GM12878 (cell line): Measurements from ENCODE around the gene BCL2L13. TPM values are rescaled to one million over a fixed set of nuclear protein-coding genes. Genes with fewer than 3 reads are reported as not detected.

ENCODE experiments used
- ATAC-seq: fragments of 200-7000 bp; cut with Tn5 transposase; 3 replicates; pipeline ENCODE4 v1.9.1; 2020; ENCODE audit warnings: mild to moderate bottlenecking, moderate library complexity
- BruUV-seq: library from RNA; stranded (reverse); fragments of 400-500 nt; replicated peaks from 2 replicates; lab custom pipeline; 2021; lab: Mats Ljungman, UMichigan
- CTCF ChIA-PET: fragments of 300-600 bp; sonication (Branson Sonifier 250); formaldehyde crosslinking; extraction: SDS; loops from one replicate; lab custom pipeline; 2021; ENCODE audit warnings: inconsistent platforms; lab: Yijun Ruan, JAX
- POLR2A ChIA-PET: fragments of 350-600 bp; formaldehyde crosslinking; extraction: SDS; loops from one replicate; lab custom pipeline; 2021; ENCODE audit warnings: inconsistent platforms; lab: Charles Lee
- RAD21 ChIA-PET: fragments of 300-600 bp; sonication (Branson Sonifier 250); formaldehyde crosslinking; loops from one replicate; lab custom pipeline; 2023; ENCODE audit warnings: antibody characterized with exemption; ENCODE audit not compliant: unreplicated experiment; lab: Charles Lee
- SMC1A ChIA-PET: fragments of 300-600 bp; sonication (Branson Sonifier 250); formaldehyde crosslinking; loops from one replicate; lab custom pipeline; 2023; ENCODE audit not compliant: unreplicated experiment, uncharacterized antibody; lab: Charles Lee
- DNase-seq: peaks from one replicate; pipeline ENCODE4 v3.0.0-alpha.2; 2011; ENCODE audit warnings: low read depth, low spot score
- FAIRE-seq: peaks from 3 replicates; lab custom pipeline; 2011; peaks lifted over from hg19 to GRCh38; lab: Jason Lieb, UNC
- H2AFZ ChIP-seq: 2 replicates; pipeline ENCODE4 v1.6.0; 2011; ENCODE audit warnings: low read depth, low read length, control low read depth; ENCODE audit not compliant: control insufficient read depth
- H3K27ac ChIP-seq: 2 replicates; pipeline ENCODE4 v1.5.1; 2011; ENCODE audit warnings: control low read depth; ENCODE audit not compliant: control insufficient read depth, insufficient read depth
- H3K27me3 ChIP-seq, 2 experiments: replicated peaks in 1 of 2; 2 replicates each; pipeline versions ENCODE4 v1.6.0 to v1.6.1; 2011; ENCODE audit warnings: low read length in 1 of 2; ENCODE audit not compliant: control insufficient read depth in 2 of 2, insufficient read depth in 2 of 2
- H3K36me3 ChIP-seq, 2 experiments: 2 replicates each; pipeline ENCODE4 v1.5.1; 2011; ENCODE audit warnings: low read length in 1 of 2; ENCODE audit not compliant: control insufficient read depth in 2 of 2, insufficient read depth in 2 of 2
- H3K4me1 ChIP-seq: 2 replicates; pipeline ENCODE4 v1.6.1; 2011; ENCODE audit warnings: mild to moderate bottlenecking, low read length, moderate library complexity, mixed read lengths; ENCODE audit not compliant: control insufficient read depth, insufficient read depth
- H3K4me2 ChIP-seq: 2 replicates; pipeline ENCODE4 v1.6.0; 2011; ENCODE audit warnings: control low read depth; ENCODE audit not compliant: control insufficient read depth, insufficient read depth
- H3K4me3 ChIP-seq: fragments of 200-600 bp; sonication (generic); 2 replicates; pipeline ENCODE4 v1.5.1; 2016
- H3K79me2 ChIP-seq: 2 replicates; pipeline ENCODE4 v1.6.0; 2011; ENCODE audit warnings: low read length; ENCODE audit not compliant: control insufficient read depth, insufficient read depth
- H3K9ac ChIP-seq: 2 replicates; pipeline ENCODE4 v1.8.0; 2011; ENCODE audit warnings: low read length, control low read depth, mixed read lengths; ENCODE audit not compliant: control insufficient read depth, insufficient read depth
- H3K9me3 ChIP-seq: replicated peaks from 3 replicates; pipeline ENCODE4 v1.5.1; 2011; ENCODE audit warnings: mild to moderate bottlenecking, low read length; ENCODE audit not compliant: control insufficient read depth, insufficient read depth
- H4K20me1 ChIP-seq: 2 replicates; pipeline ENCODE4 v1.6.0; 2011; ENCODE audit not compliant: control insufficient read depth, insufficient read depth
- BCLAF1 ChIP-seq: fragments of 450-650 bp; IDR thresholded peaks from 2 replicates; pipeline ENCODE4 v1.6.1; 2017; ENCODE audit warnings: antibody characterized with exemption, mild to moderate bottlenecking, moderate library complexity
- CREM ChIP-seq: IDR thresholded peaks from 2 replicates; pipeline ENCODE4 v1.6.1; 2014; ENCODE audit warnings: antibody characterized with exemption, low read depth
- EP300 ChIP-seq, 2 experiments: fragments of 150-350 bp in 1 of 2; IDR thresholded peaks; 2 replicates each; pipeline ENCODE4 v1.6.1; 2011 to 2012; ENCODE audit warnings: low read depth in 2 of 2, low read length in 2 of 2, borderline replicate concordance in 1 of 2, improper control_type of control experiment in 1 of 2, inconsistent platforms in 1 of 2; ENCODE audit not compliant: control insufficient read depth in 1 of 2
- GABPA ChIP-seq: IDR thresholded peaks from 2 replicates; pipeline ENCODE4 v1.6.1; 2014; ENCODE audit warnings: antibody characterized with exemption, low read depth, mild to moderate bottlenecking, inconsistent platforms
- HDAC6 ChIP-seq: fragments of 200-600 bp; sonication (generic); IDR thresholded peaks from one replicate; pipeline ENCODE4 v1.8.0; 2017; ENCODE audit warnings: antibody characterized with exemption; ENCODE audit not compliant: unreplicated experiment
- IKZF2 ChIP-seq, 2 experiments: fragments of 450-650 bp; IDR thresholded peaks; 2 replicates each; pipeline ENCODE4 v1.6.1; 2017; ENCODE audit warnings: mild to moderate bottlenecking in 2 of 2, moderate library complexity in 2 of 2
- JUND ChIP-seq: IDR thresholded peaks from 2 replicates; pipeline ENCODE4 v1.6.1; 2012; ENCODE audit warnings: low read depth, mild to moderate bottlenecking, low read length, improper control_type of control experiment, moderate library complexity
- MTA2 ChIP-seq: fragments of 450-650 bp; IDR thresholded peaks from 2 replicates; pipeline ENCODE4 v1.6.1; 2016; ENCODE audit warnings: low read depth, mild to moderate bottlenecking, moderate library complexity
- PAX5 ChIP-seq: IDR thresholded peaks from 2 replicates; pipeline ENCODE4 v1.6.1; 2011; ENCODE audit warnings: low read depth, low read length, borderline replicate concordance
- POLR2AphosphoS5 ChIP-seq: IDR thresholded peaks from 2 replicates; pipeline ENCODE4 v1.6.1; 2011; ENCODE audit warnings: mild to moderate bottlenecking, low read length, inconsistent platforms
- RELA ChIP-seq: fragments of 450-650 bp; IDR thresholded peaks from 2 replicates; pipeline ENCODE4 v1.8.0; 2014; ENCODE audit warnings: borderline replicate concordance; ENCODE audit not compliant: partially characterized antibody
- RFX5 ChIP-seq: IDR thresholded peaks from 2 replicates; pipeline ENCODE4 v1.6.1; 2011; ENCODE audit warnings: low read depth, low read length, improper control_type of control experiment
- SKIL ChIP-seq: fragments of 450-650 bp; IDR thresholded peaks from 2 replicates; pipeline ENCODE4 v1.6.1; 2017; ENCODE audit warnings: mild to moderate bottlenecking, low read depth, inconsistent platforms; ENCODE audit not compliant: poor library complexity, severe bottlenecking
- SREBF1 ChIP-seq: IDR thresholded peaks from 2 replicates; pipeline ENCODE4 v1.6.1; 2012; ENCODE audit warnings: mild to moderate bottlenecking, low read length
- STAT1 ChIP-seq: fragments of 450-650 bp; conservative IDR thresholded peaks from 2 replicates; pipeline ENCODE4 v1.6.1; 2014; ENCODE audit warnings: antibody characterized with exemption, mild to moderate bottlenecking
- TARDBP ChIP-seq: IDR thresholded peaks from 2 replicates; pipeline ENCODE4 v1.6.1; 2016; ENCODE audit warnings: borderline replicate concordance
- ZNF622 ChIP-seq: fragments of 450-650 bp; IDR thresholded peaks from 2 replicates; pipeline ENCODE4 v1.6.1; 2017; ENCODE audit warnings: mild to moderate bottlenecking, inconsistent platforms
- WGBS: methylation state at CpG from one replicate; pipeline ENCODE4 v1.1.6; 2016; ENCODE audit warnings: low lambda C conversion rate; ENCODE audit not compliant: insufficient replicate concordance, insufficient coverage; ENCODE audit errors: missing lambda C conversion rate; 5-methylcytosine and 5-hydroxymethylcytosine counted together
- in situ Hi-C: fragments of 300-500 bp; cut with MboI; formaldehyde crosslinking; loops from 9 replicates; pipeline ENCODE4 v1.14.3; 2018; ENCODE audit warnings: mixed read lengths
- intact Hi-C: fragments of 100-400 bp; cut with micrococcal nuclease; formaldehyde crosslinking; loops from one replicate; pipeline ENCODE4 v1.14.2; 2022; ENCODE audit not compliant: unreplicated experiment
- polyA plus RNA-seq, 11 experiments: library from polyadenylated mRNA; depleted of rRNA in 4 of 11; unstranded in 6 of 11; stranded (reverse) in 5 of 11; fragments of >200 nt; fragmentation: Nextera tagmentation in 4 of 11; fragmentation: Illumina TruSeq in 1 of 11; extraction: Ambion mirVana in 4 of 11; extraction: Trizol in 1 of 11; gene quantifications; 1 replicate in 1 of 11; 2 replicates in 10 of 11; pipeline versions ENCODE4 v1.2.1 to v1.2.3, GENCODE V29; 2011 to 2016; ENCODE audit warnings: inconsistent platforms in 2 of 11, missing spikeins in 2 of 11, low read depth in 1 of 11
- total RNA-seq, 4 experiments: library from RNA; depleted of rRNA in 3 of 4; stranded (reverse); fragments of >200 nt in 3 of 4; fragmentation: Illumina TruSeq in 1 of 4; extraction: Trizol in 1 of 4; gene quantifications; 2 replicates each; pipeline versions ENCODE4 v1.2.1 to v1.2.3, GENCODE V29; 2013 to 2021
- TF ChIP-seq, protein P1 (sequence below): IDR thresholded peaks from 2 replicates; pipeline ENCODE4 v1.6.1; 2011; ENCODE audit warnings: mild to moderate bottlenecking, low read depth, low read length, moderate library complexity; ENCODE audit not compliant: insufficient replicate concordance
- TF ChIP-seq, protein P2 (sequence below): IDR thresholded peaks from 2 replicates; pipeline ENCODE4 v1.6.1; 2011; ENCODE audit warnings: low read depth, low read length, improper control_type of control experiment, borderline replicate concordance

Gene BCL2L13
- total and polyA plus RNA-seq, 10 of the 15 experiments (the other 5 are each of a cell fraction or from before 2014, with no cell fraction given) = 18.6 to 30.6 (median 28.2) TPM

GRCh38 chr22:17717708-17718107, 79.2 kb downstream of the BCL2L13 start:
- intact Hi-C loops = no loop called here
- in situ Hi-C loops = no loop called here
- no TSS peak for BruUV-seq
- no peak for FAIRE-seq
- Histone ChIP-seq H3K27me3 (no peaks in the 10 kb centered on the region), H3K79me2 (no peaks in the 10 kb centered on the region), H3K36me3 (no peaks in the 10 kb centered on the region), H3K9ac (no peak overlapping the region), H2AFZ (no peak overlapping the region), H3K4me3 (no peak overlapping the region), H3K4me2 (no peak overlapping the region), H3K9me3 (no peaks in the 10 kb centered on the region), H4K20me1 (no peaks in the 10 kb centered on the region), H3K27ac (no peak overlapping the region), H3K4me1 (no peaks in the 10 kb centered on the region)
- RAD21 ChIA-PET = no interaction called here
- TF ChIP-seq IKZF2 (IDR thresholded peaks at IDR 0.05) = no peak
- TF ChIP-seq HDAC6 = no peak
- TF ChIP-seq RELA = no peak
- no peak for TF ChIP-seq POLR2AphosphoS5
- no peak for TF ChIP-seq STAT1
- TF ChIP-seq EP300 (IDR thresholded peaks at IDR 0.05; ENCODE audit: borderline replicate concordance in 1 of 2, control insufficient read depth in 1 of 2, low read depth in 2 of 2, low read length in 2 of 2) = no peak
- TF ChIP-seq, protein P1, sequence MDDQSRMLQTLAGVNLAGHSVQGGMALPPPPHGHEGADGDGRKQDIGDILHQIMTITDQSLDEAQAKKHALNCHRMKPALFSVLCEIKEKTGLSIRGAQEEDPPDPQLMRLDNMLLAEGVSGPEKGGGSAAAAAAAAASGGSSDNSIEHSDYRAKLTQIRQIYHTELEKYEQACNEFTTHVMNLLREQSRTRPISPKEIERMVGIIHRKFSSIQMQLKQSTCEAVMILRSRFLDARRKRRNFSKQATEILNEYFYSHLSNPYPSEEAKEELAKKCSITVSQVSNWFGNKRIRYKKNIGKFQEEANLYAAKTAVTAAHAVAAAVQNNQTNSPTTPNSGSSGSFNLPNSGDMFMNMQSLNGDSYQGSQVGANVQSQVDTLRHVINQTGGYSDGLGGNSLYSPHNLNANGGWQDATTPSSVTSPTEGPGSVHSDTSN = no peak
- TF ChIP-seq JUND = no peak
- TF ChIP-seq SKIL = no peak
- TF ChIP-seq, protein P2, sequence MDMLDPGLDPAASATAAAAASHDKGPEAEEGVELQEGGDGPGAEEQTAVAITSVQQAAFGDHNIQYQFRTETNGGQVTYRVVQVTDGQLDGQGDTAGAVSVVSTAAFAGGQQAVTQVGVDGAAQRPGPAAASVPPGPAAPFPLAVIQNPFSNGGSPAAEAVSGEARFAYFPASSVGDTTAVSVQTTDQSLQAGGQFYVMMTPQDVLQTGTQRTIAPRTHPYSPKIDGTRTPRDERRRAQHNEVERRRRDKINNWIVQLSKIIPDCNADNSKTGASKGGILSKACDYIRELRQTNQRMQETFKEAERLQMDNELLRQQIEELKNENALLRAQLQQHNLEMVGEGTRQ = no peak
- no peak for TF ChIP-seq TARDBP
- no peak for TF ChIP-seq MTA2
- TF ChIP-seq RFX5 = no peak
- no peak for TF ChIP-seq BCLAF1
- no peak for TF ChIP-seq PAX5
- no peak for TF ChIP-seq SREBF1
- no peak for TF ChIP-seq CREM
- no peak for TF ChIP-seq ZNF622
- TF ChIP-seq GABPA = no peak
- no peak for ATAC-seq
- 75% methylated on average over 4 of the region's 4 CpGs for WGBS
- POLR2A ChIA-PET = no interaction called here
- DNase-seq = no peak
- SMC1A ChIA-PET = no interaction called here
- CTCF ChIA-PET = no interaction called here
